IMR-90 (cell line): Measurements from ENCODE around the gene ROBO2. TPM values are rescaled to one million over a fixed set of nuclear protein-coding genes. Genes with fewer than 3 reads are reported as not detected.

Experiments
- ATAC-seq: fragments of 200-7000 bp; cut with Tn5 transposase; 2 replicates; pipeline ENCODE4 v1.9.1; 2020; ENCODE audit warnings: low read depth, mild to moderate bottlenecking, moderate library complexity
- BruUV-seq: library from RNA; stranded (reverse); fragments of 400-500 nt; replicated peaks from 2 replicates; lab custom pipeline; 2021; lab: Mats Ljungman, UMichigan
- CTCF ChIA-PET: fragments of 300-600 bp; formaldehyde crosslinking; extraction: SDS; loops from one replicate; lab custom pipeline; 2021; ENCODE audit warnings: antibody characterized with exemption; lab: Yijun Ruan, JAX
- POLR2A ChIA-PET: fragments of 300-600 bp; sonication (Branson Sonifier 250); formaldehyde crosslinking; loops from one replicate; lab custom pipeline; 2022; ENCODE audit warnings: antibody characterized with exemption; ENCODE audit not compliant: unreplicated experiment; lab: Charles Lee
- DNase-seq: peaks from one replicate; pipeline ENCODE4 v3.0.0; 2013
- H2AFZ ChIP-seq: replicated peaks from 2 replicates; pipeline ENCODE3; 2013; ENCODE audit warnings: low read length, mild to moderate bottlenecking; ENCODE audit not compliant: poor library complexity
- H2AK5ac ChIP-seq: 2 replicates; pipeline ENCODE4 v1.6.1; 2013; ENCODE audit warnings: low read depth, low read length, inconsistent platforms
- H2AK9ac ChIP-seq: replicated peaks from 2 replicates; pipeline ENCODE3; 2013; ENCODE audit warnings: mild to moderate bottlenecking, low read depth, low read length, moderate library complexity; ENCODE audit not compliant: poor library complexity
- H2BK120ac ChIP-seq: 2 replicates; pipeline ENCODE4 v1.6.1; 2013; ENCODE audit warnings: low read depth, low read length, inconsistent platforms
- H2BK15ac ChIP-seq: 3 replicates; pipeline ENCODE4 v1.6.1; 2013; ENCODE audit warnings: low read depth, low read length, inconsistent platforms
- H2BK20ac ChIP-seq: 2 replicates; pipeline ENCODE4 v1.6.1; 2013; ENCODE audit warnings: low read depth, mild to moderate bottlenecking, inconsistent platforms, low read length, moderate library complexity
- H2BK5ac ChIP-seq: 2 replicates; pipeline ENCODE4 v1.6.1; 2013; ENCODE audit warnings: mild to moderate bottlenecking, low read depth, low read length, inconsistent platforms; ENCODE audit not compliant: poor library complexity, severe bottlenecking
- H3K14ac ChIP-seq: replicated peaks from 2 replicates; pipeline ENCODE4 v1.6.1; 2013; ENCODE audit warnings: low read depth, low read length, inconsistent platforms
- H3K18ac ChIP-seq: 2 replicates; pipeline ENCODE4 v1.6.1; 2013; ENCODE audit warnings: low read depth, low read length, control low read depth
- H3K23ac ChIP-seq: 2 replicates; pipeline ENCODE4 v1.6.1; 2013; ENCODE audit warnings: low read depth, low read length, inconsistent platforms
- H3K27ac ChIP-seq: 2 replicates; pipeline ENCODE4 v1.5.1; 2013; ENCODE audit warnings: mild to moderate bottlenecking, control low read depth, low read length; ENCODE audit not compliant: insufficient read depth
- H3K27me3 ChIP-seq: 2 replicates; pipeline ENCODE4 v1.6.1; 2013; ENCODE audit warnings: low read length; ENCODE audit not compliant: control insufficient read depth, insufficient read depth
- H3K36me3 ChIP-seq: 2 replicates; pipeline ENCODE4 v1.6.1; 2013; ENCODE audit warnings: low read length, mixed read lengths; ENCODE audit not compliant: control insufficient read depth, insufficient read depth
- H3K4ac ChIP-seq: 2 replicates; pipeline ENCODE4 v1.6.1; 2013; ENCODE audit warnings: low read depth, low read length, inconsistent platforms
- H3K4me1 ChIP-seq: 2 replicates; pipeline ENCODE4 v1.6.1; 2013; ENCODE audit warnings: low read length, mixed read lengths; ENCODE audit not compliant: control insufficient read depth, insufficient read depth
- H3K4me2 ChIP-seq: 2 replicates; pipeline ENCODE4 v1.6.1; 2013; ENCODE audit warnings: low read depth, mild to moderate bottlenecking, control low read depth, low read length, moderate library complexity
- H3K4me3 ChIP-seq: 2 replicates; pipeline ENCODE4 v1.5.1; 2013; ENCODE audit warnings: low read depth, mild to moderate bottlenecking, control low read depth, low read length, moderate library complexity; ENCODE audit not compliant: insufficient read depth
- H3K56ac ChIP-seq: 2 replicates; pipeline ENCODE4 v1.6.1; 2013; ENCODE audit warnings: low read length, inconsistent platforms; ENCODE audit not compliant: insufficient read depth; ENCODE audit errors: extremely low read depth
- H3K79me1 ChIP-seq, 2 experiments: 2 replicates each; pipeline ENCODE4 v1.6.1; 2013; ENCODE audit warnings: low read length in 2 of 2, inconsistent platforms in 1 of 2, low read depth in 1 of 2
- H3K9ac ChIP-seq: 2 replicates; pipeline ENCODE4 v1.6.1; 2013; ENCODE audit warnings: low read depth, low read length, control low read depth
- H3K9me1 ChIP-seq: 2 replicates; pipeline ENCODE4 v1.6.1; 2013; ENCODE audit warnings: low read length, inconsistent platforms; ENCODE audit not compliant: insufficient read depth
- H3K9me3 ChIP-seq: 2 replicates; pipeline ENCODE4 v1.6.1; 2013; ENCODE audit warnings: low read length; ENCODE audit not compliant: control insufficient read depth, insufficient read depth
- H4K20me1 ChIP-seq: 2 replicates; pipeline ENCODE4 v1.6.1; 2013; ENCODE audit warnings: low read length, inconsistent platforms; ENCODE audit not compliant: insufficient read depth
- H4K5ac ChIP-seq: 2 replicates; pipeline ENCODE4 v1.6.1; 2013; ENCODE audit warnings: mild to moderate bottlenecking, low read depth, low read length, control low read depth
- H4K8ac ChIP-seq, 2 experiments: 2 replicates each; pipeline ENCODE4 v1.6.1; 2013; ENCODE audit warnings: low read depth in 2 of 2, low read length in 2 of 2, control low read depth in 1 of 2, inconsistent platforms in 1 of 2
- H4K91ac ChIP-seq: 2 replicates; pipeline ENCODE4 v1.6.1; 2013; ENCODE audit warnings: low read depth, low read length, inconsistent platforms; ENCODE audit not compliant: insufficient read depth
- BHLHE40 ChIP-seq: fragments of 150-350 bp; IDR thresholded peaks from 2 replicates; pipeline ENCODE4 v1.6.1; 2016; ENCODE audit warnings: mild to moderate bottlenecking, low read depth, low read length
- CEBPB ChIP-seq: IDR thresholded peaks from 2 replicates; pipeline ENCODE4 v1.6.1; 2012; ENCODE audit warnings: low read depth, low read length, improper control_type of control experiment
- CHD1 ChIP-seq: IDR thresholded peaks from 2 replicates; pipeline ENCODE4 v1.6.1; 2012; ENCODE audit warnings: low read depth, low read length, improper control_type of control experiment
- CTCF ChIP-seq: conservative IDR thresholded peaks from 2 replicates; pipeline ENCODE4 v1.5.1; 2012; ENCODE audit warnings: mild to moderate bottlenecking, low read depth, low read length, improper control_type of control experiment
- FOS ChIP-seq: fragments of 150-350 bp; IDR thresholded peaks from 2 replicates; pipeline ENCODE4 v1.6.1; 2016; ENCODE audit warnings: low read depth, low read length
- MAFK ChIP-seq: IDR thresholded peaks from 2 replicates; pipeline ENCODE4 v1.6.1; 2012; ENCODE audit warnings: low read depth, low read length, improper control_type of control experiment
- MAZ ChIP-seq: IDR thresholded peaks from 2 replicates; pipeline ENCODE4 v1.6.1; 2012; ENCODE audit warnings: low read depth, mild to moderate bottlenecking, low read length, improper control_type of control experiment, moderate library complexity, borderline replicate concordance
- MXI1 ChIP-seq: IDR thresholded peaks from 2 replicates; pipeline ENCODE4 v1.6.1; 2012; ENCODE audit warnings: low read depth, mild to moderate bottlenecking, low read length, moderate library complexity, borderline replicate concordance
- NFE2L2 ChIP-seq: fragments of 150-350 bp; IDR thresholded peaks from 2 replicates; pipeline ENCODE4 v1.6.1; 2016; ENCODE audit warnings: low read depth, mild to moderate bottlenecking, low read length
- POLR2A ChIP-seq: IDR thresholded peaks from 2 replicates; pipeline ENCODE4 v1.6.1; 2012; ENCODE audit warnings: mild to moderate bottlenecking, low read depth, low read length
- RAD21 ChIP-seq: IDR thresholded peaks from 2 replicates; pipeline ENCODE4 v1.6.1; 2012; ENCODE audit warnings: low read length, improper control_type of control experiment
- RCOR1 ChIP-seq: IDR thresholded peaks from 2 replicates; pipeline ENCODE4 v1.6.1; 2012; ENCODE audit warnings: mild to moderate bottlenecking, low read length, improper control_type of control experiment; ENCODE audit not compliant: insufficient replicate concordance
- RFX5 ChIP-seq: IDR thresholded peaks from 2 replicates; pipeline ENCODE4 v1.8.0; 2012; ENCODE audit warnings: low read depth, mild to moderate bottlenecking, low read length, moderate library complexity
- SMC3 ChIP-seq: fragments of 150-350 bp; IDR thresholded peaks from 2 replicates; pipeline ENCODE4 v1.6.1; 2016; ENCODE audit warnings: low read depth, mild to moderate bottlenecking, antibody characterized with exemption, low read length, moderate library complexity
- WGBS, 2 experiments: methylation state at CpG; one replicate each; pipeline versions ENCODE4 v1.1.5 to v1.1.7; 2013; ENCODE audit warnings: missing lambda C conversion rate in 2 of 2; ENCODE audit not compliant: insufficient read length in 1 of 2; ENCODE audit errors: extremely low coverage in 2 of 2; 5-methylcytosine and 5-hydroxymethylcytosine counted together
- dilution Hi-C: fragments of 300-500 bp; cut with HindIII; formaldehyde crosslinking; loops from one replicate; pipeline ENCODE4 v1.14.3; 2018; ENCODE audit warnings: low sequenced_read_pairs; ENCODE audit not compliant: unreplicated experiment
- in situ Hi-C: fragments of 300-500 bp; cut with MboI; formaldehyde crosslinking; loops from 3 replicates; pipeline ENCODE4 v1.14.3; 2019; ENCODE audit warnings: low sequenced_read_pairs, inconsistent platforms, mixed read lengths
- intact Hi-C: fragments of 100-400 bp; cut with micrococcal nuclease; formaldehyde crosslinking; loops from 2 replicates; pipeline ENCODE4 v1.10.0; 2022
- polyA plus RNA-seq, 3 experiments: library from polyadenylated mRNA; depleted of rRNA; stranded (reverse); fragments of >200 nt; gene quantifications; 2 replicates each; pipeline ENCODE4 v1.2.3, GENCODE V29; 2012; ENCODE audit warnings: low replicate concordance in 1 of 3
- total RNA-seq: library from RNA; depleted of rRNA; stranded (reverse); fragments of >200 nt; gene quantifications from 2 replicates; pipeline ENCODE4 v1.2.3, GENCODE V29; 2012
- TF ChIP-seq, protein P1 (sequence below): fragments of 150-350 bp; IDR thresholded peaks from 2 replicates; pipeline ENCODE4 v1.6.1; 2016; ENCODE audit warnings: low read depth, mild to moderate bottlenecking, low read length, moderate library complexity, borderline replicate concordance

Gene ROBO2
- total and polyA plus RNA-seq, 2 of the 4 experiments (the other 2 are of a cell fraction), result 9.3 to 14.5 TPM

- CTCF ChIA-PET, result interaction anchor here (0.9 kb wide), 1 partner anchor 17 kb away, joined by 3 read pairs; no protein-coding TSS in a partner anchor
- POLR2A ChIA-PET, result no interaction called here
- Histone ChIP-seq H2BK15ac (no peak overlapping the region), H3K4me1 (no peaks in the 10 kb centered on the region), H3K56ac (no peak overlapping the region), H3K9me3 (no peaks in the 10 kb centered on the region), H3K4ac (no peak overlapping the region), H3K4me3 (no peak overlapping the region), H3K18ac (no peak overlapping the region), H2BK120ac (no peak overlapping the region), H3K9me1 (no peaks in the 10 kb centered on the region), H3K79me1 (no peaks in the 10 kb centered on the region), H3K27ac (no peak overlapping the region), H4K8ac (no peak overlapping the region), H2AK9ac (no peak overlapping the region), H4K5ac (no peak overlapping the region), H3K27me3 (no peaks in the 10 kb centered on the region), H3K14ac (no peak overlapping the region), H2AK5ac (no peak overlapping the region), H3K36me3 (no peaks in the 10 kb centered on the region), H2BK5ac (no peak overlapping the region), H3K4me2 (no peak overlapping the region), H3K23ac (no peak overlapping the region), H3K9ac (no peak overlapping the region), H2AFZ (no peak overlapping the region), H4K20me1 (no peaks in the 10 kb centered on the region), H4K91ac (no peak overlapping the region), H2BK20ac (no peak overlapping the region)
- ATAC-seq, result no peak
- dilution Hi-C loops (no loop called here), in situ Hi-C loops (no loop called here), intact Hi-C loops (no loop called here)
- BruUV-seq, result no TSS peak
- DNase-seq, result no peak
- no CpG with 5 or more reads among the region's 5 CpGs for WGBS, 2 experiments
- TF ChIP-seq MXI1 (no peak), MAZ (no peak), POLR2A (no peak), CTCF (no peak), BHLHE40 (no peak), MAFK (no peak), RFX5 (no peak), RAD21 (no peak), CEBPB (no peak), SMC3 (no peak), FOS (no peak), NFE2L2 (no peak), RCOR1 (no peak), CHD1 (no peak)
- TF ChIP-seq, protein P1, sequence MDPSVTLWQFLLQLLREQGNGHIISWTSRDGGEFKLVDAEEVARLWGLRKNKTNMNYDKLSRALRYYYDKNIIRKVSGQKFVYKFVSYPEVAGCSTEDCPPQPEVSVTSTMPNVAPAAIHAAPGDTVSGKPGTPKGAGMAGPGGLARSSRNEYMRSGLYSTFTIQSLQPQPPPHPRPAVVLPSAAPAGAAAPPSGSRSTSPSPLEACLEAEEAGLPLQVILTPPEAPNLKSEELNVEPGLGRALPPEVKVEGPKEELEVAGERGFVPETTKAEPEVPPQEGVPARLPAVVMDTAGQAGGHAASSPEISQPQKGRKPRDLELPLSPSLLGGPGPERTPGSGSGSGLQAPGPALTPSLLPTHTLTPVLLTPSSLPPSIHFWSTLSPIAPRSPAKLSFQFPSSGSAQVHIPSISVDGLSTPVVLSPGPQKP, result no peak
These were observed 119.1 kb downstream of the ROBO2 start for GRCh38 chr3:77158730-77159581.
